ENCODE data around the gene ARHGAP8.

- TF ChIP-seq POLR2AphosphoS5 (IDR thresholded peaks at IDR 0.05; ENCODE audit: insufficient read depth, low read depth, low read length) (no peak), CTCF (IDR thresholded peaks at IDR 0.05; ENCODE audit: extremely low read depth in 1 of 2, insufficient read depth in 1 of 2, low read depth in 1 of 2, low read length in 2 of 2) (no peak), POLR2A (IDR thresholded peaks at IDR 0.05; ENCODE audit: low read depth, low read length) (no peak), JUN (IDR thresholded peaks at IDR 0.05; ENCODE audit: borderline replicate concordance, insufficient read depth, insufficient read length, low read depth) (no peak), EZH2 (IDR thresholded peaks at IDR 0.05; ENCODE audit: borderline replicate concordance, low read depth, low read length, severe bottlenecking) (no peak)
Observed at GRCh38 chr22:44802071-44802700, 49.8 kb downstream of the ARHGAP8 start.
